ENCODE data around the gene EXOC3L2.

The EXOC3L2 gene

GRCh38 chr19:45250832-45251451 lies 5.7 kb upstream of the EXOC3L2 start, which contains the start of gene MARK4:
Gene MARK4, plus strand, starts transcription at chr19:45251271. Its CDS starts 318 bp downstream, at chr19:45251589.
- TF ChIP-seq CTCF (IDR thresholded peaks at IDR 0.05; ENCODE audit: low read length, missing control alignments): no peak
- DNase-seq (ENCODE audit: low read depth): peak; percentile 49
- peak within 1 kb of the TSS; percentile 81 for H3K4me3 ChIP-seq (replicated peaks; ENCODE audit: low read depth, low read length)

DNA sequence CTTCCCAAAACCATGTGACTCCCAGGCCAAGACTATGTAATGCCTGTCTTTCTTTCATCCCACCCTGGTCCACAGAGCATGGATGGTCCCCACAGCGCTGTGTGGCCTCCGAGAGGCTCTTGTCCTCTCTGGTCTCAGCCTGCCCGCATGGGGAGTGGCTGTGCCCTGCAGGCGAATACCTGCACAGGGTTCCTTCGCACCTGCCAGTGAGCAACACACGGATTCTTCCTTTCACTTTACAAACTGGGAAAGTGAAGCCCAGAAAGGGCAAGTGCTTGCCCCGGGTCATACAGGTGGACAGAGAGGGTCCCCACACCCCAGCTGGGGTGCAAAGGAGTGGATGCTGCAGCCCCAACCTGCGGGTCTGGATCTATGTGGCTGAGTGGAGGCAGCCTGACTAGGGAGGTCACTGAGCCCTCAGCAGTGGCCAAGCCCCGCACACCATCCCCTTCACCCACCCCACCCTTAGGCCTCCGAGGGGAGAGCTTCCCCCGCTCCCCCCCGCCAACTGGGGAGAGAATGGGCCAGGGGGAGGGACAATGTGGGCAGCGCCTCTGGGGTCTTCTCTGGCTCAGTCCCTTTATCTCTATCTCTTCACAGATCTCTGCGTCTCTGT lies 5.1 kb upstream of the EXOC3L2 start:
- no peak for TF ChIP-seq CTCF (IDR thresholded peaks at IDR 0.05; ENCODE audit: low read length, missing control alignments)
- peak overlapping the region; percentile 62 for H3K4me3 ChIP-seq (replicated peaks; ENCODE audit: low read depth, low read length)
- DNase-seq (ENCODE audit: low read depth): no peak

GRCh38 chr19:45249261-45250033 lies 4.2 kb upstream of the EXOC3L2 start:
- TF ChIP-seq CTCF (IDR thresholded peaks at IDR 0.05; ENCODE audit: low read length, missing control alignments): no peak
- no peak for DNase-seq (ENCODE audit: low read depth)

GRCh38 chr19:45247136-45247535 lies 1.9 kb upstream of the EXOC3L2 start:
- DNase-seq (ENCODE audit: low read depth): no peak
- no peak for TF ChIP-seq CTCF (IDR thresholded peaks at IDR 0.05; ENCODE audit: low read length, missing control alignments)
- H3K4me3 ChIP-seq (replicated peaks; ENCODE audit: low read depth, low read length): no peak overlapping the region

More at GRCh38 chr19:45249261-45250033, 4.2 kb upstream of the EXOC3L2 start:
- no peak overlapping the region for H3K4me3 ChIP-seq (replicated peaks; ENCODE audit: low read depth, low read length)

- no peak for TF ChIP-seq CTCF (IDR thresholded peaks at IDR 0.05; ENCODE audit: low read length, missing control alignments)
- DNase-seq (ENCODE audit: low read depth): peak; percentile 45
Measured at GRCh38 chr19:45245826-45246225, 619 bp upstream of the EXOC3L2 start.

GRCh38 chr19:45244133-45244794 lies 943 bp downstream of the EXOC3L2 start:
- DNase-seq (ENCODE audit: low read depth): no peak
- no peak overlapping the region for H3K4me3 ChIP-seq (replicated peaks; ENCODE audit: low read depth, low read length)
- no peak for TF ChIP-seq CTCF (IDR thresholded peaks at IDR 0.05; ENCODE audit: low read length, missing control alignments)

More at GRCh38 chr19:45245826-45246225, 619 bp upstream of the EXOC3L2 start:
- no peak overlapping the region for H3K4me3 ChIP-seq (replicated peaks; ENCODE audit: low read depth, low read length)
